Measurements from ENCODE around the gene SIX5. TPM values are rescaled to one million over a fixed set of nuclear protein-coding genes. Genes with fewer than 3 reads are reported as not detected.
"Not testable (repeated sequence)": the region's sequence is repeated elsewhere in the genome, so short reads cannot be mapped to it uniquely, and the experiment has no call there.

SIX5 gene
- total RNA-seq, 2 donors from 2014 or later, result 3.7 to 5.2 TPM

DNA sequence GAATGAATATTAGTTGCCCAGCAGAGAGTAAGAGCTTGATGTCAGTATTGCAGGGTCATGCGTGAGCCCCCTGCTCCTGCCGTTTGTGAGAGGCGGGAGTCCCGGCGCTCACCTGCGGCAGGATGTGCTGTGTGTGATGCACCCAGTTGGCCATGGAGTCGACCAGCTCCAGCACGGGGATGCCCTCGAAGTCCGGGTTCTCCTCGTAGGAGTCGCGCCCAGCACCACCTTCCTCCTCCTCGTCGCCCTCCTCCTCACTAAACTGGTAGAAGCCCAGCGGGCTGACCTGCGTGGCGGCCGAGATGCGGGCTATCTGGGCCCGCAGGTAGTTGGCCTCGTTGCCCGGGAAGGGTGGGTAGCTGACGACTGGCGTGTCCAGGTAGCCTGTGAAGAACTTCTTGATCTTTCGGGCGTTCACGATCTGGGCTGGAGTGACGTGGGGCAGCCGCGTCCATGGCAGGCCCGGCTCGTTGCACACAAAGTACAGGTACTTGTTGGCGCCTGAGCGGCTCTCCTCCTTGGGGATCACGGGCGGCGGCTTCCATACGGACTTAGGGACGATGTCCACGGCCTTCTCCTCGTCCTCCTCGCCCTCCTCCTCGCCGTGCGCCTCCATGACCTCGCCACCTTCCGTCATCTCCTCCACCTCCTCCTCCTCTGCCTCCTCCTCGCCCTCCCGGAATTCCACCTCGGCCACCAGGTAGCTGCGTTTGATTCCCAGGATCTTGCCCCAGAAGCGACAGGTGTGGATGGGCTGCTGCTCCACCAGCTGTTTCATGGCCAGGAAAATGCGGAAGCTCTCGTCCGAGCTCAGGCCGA is 35.3 kb upstream of the SIX5 start:
- Mint-ChIP-seq H3K9me3 (no peaks in the 10 kb centered on the region), H3K4me1 (ENCODE audit: low read depth) (peaks cover 2% of the 10 kb centered on the region), H3K36me3 (ENCODE audit: insufficient read depth in 2 of 2) (no peaks in the 10 kb centered on the region), H3K27ac (no peak overlapping the region), H3K4me3 (no peak overlapping the region), H3K27me3 (ENCODE audit: low read depth) (peaks cover 25% of the 10 kb centered on the region)
- no peak for ATAC-seq (replicated peaks in 1 of 2)
- DNase-seq, result no peak

DNA sequence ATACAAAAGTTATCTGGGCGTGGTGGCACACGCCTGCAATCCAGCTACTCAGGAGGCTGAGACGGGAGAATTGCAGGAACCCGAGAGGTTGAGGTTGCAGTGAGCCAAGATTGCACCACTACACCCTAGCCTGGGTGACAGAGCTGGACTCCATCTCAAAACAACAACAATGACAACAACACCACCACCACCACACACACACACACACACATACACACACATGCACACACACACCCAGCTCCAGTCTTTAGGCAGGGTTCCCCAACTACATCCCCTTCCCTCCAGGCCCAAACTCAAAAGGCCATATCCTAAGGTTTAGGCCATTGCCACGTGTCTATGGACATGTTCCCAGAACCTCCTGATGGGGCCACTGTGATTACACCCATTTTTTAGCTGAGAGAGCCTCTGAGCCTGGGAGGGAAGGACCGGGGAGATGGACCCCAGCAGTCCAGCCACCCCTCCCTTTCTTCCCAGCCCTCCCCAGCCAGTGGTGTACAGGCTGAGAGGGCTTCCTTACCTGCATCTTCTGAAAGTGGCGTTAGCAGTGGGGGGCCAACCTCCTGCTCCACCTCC is 32.6 kb upstream of the SIX5 start:
- DNase-seq, result no peak
- H3K27ac Mint-ChIP-seq, result no peak overlapping the region
- no peaks in the 10 kb centered on the region for H3K36me3 Mint-ChIP-seq (ENCODE audit: insufficient read depth in 2 of 2)
- no peak overlapping the region for H3K4me3 Mint-ChIP-seq
- H3K27me3 Mint-ChIP-seq (ENCODE audit: low read depth), result peaks cover 44% of the 10 kb centered on the region
- no peak for ATAC-seq (replicated peaks in 1 of 2)
- peaks cover 11% of the 10 kb centered on the region for H3K4me1 Mint-ChIP-seq (ENCODE audit: low read depth)
- no peaks in the 10 kb centered on the region for H3K9me3 Mint-ChIP-seq

DNA sequence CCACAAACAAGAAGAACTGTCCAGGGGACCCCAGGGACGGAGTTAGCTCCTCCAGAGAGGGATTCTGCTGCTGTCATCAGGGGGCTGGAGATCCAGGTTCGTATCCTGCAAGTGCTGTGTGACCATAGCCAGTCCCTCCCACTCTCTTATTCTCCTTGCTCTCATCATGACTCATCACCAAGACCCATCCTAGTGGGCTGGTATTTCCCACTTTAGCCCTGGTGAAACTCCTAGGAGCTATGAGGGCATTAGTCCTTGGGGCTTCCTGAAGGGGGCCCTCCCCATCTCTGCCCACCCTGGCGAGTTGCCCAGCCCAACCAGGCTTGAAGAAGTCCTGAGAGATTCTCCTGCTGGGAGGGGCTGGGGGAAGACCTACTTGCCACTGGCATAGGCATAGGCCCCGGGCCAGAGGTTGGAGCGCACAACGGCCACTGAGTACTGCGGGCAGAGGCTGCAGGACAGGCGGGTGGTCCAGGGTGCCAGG is 31.1 kb upstream of the SIX5 start:
- Mint-ChIP-seq H3K27ac (no peak overlapping the region), H3K4me3 (no peak overlapping the region), H3K36me3 (ENCODE audit: insufficient read depth in 2 of 2) (no peaks in the 10 kb centered on the region), H3K27me3 (ENCODE audit: low read depth) (peaks cover 52% of the 10 kb centered on the region), H3K9me3 (no peaks in the 10 kb centered on the region), H3K4me1 (ENCODE audit: low read depth) (peaks cover 11% of the 10 kb centered on the region)
- ATAC-seq (replicated peaks in 1 of 2) (no peak), DNase-seq (no peak)

DNA sequence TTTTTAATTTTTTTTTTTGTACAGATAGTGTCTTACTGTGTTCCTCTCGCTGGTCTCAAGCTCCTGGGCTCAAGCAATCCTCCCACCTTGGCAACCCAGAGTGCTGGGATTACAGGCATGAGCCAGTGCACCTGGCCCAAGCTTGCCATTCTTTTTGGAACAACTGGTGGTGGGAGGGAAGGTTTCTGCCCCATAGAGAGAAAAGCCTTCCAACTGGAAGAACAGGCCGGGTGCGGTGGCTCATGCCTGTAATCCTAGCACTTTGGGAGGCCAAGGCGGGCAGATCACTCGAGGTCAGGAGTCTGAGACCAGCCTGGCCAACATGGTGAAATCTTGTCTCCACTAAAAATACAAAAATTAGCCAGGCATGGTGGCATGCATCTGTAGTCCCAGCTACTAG is 30.5 kb upstream of the SIX5 start:
- not testable (repeated sequence) for H3K9me3 Mint-ChIP-seq; DNase-seq; H3K36me3 Mint-ChIP-seq (ENCODE audit: insufficient read depth in 2 of 2); ATAC-seq (replicated peaks in 1 of 2); H3K27ac Mint-ChIP-seq; H3K4me3 Mint-ChIP-seq
- H3K4me1 Mint-ChIP-seq (ENCODE audit: low read depth), result peaks cover 11% of the 10 kb centered on the region
- H3K27me3 Mint-ChIP-seq (ENCODE audit: low read depth), result peaks cover 58% of the 10 kb centered on the region

DNA sequence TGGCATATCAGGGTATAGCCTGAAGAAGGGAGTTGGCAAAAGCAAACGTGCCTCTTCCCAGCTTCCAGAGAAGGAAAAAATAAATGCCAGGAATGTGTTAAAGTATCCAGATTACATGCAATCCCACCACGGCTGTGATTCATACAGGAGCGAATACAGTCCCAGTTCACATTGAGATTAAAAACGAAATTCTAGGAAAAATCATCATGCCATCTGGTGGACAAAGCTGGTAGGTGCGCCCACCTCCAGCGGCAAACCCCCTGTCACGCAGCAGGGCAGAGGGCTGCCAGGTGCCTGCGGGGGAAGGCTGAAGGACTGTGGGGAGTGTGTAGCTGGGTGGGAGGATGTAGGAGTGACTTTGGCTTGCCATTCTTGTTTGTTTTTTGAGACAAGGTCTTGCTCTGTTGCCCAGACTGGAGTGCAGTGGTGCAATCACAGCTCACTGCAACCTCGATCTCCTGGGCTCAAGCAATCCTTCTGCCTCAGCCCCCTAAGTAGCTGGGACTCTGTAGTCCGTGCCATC is 30.0 kb upstream of the SIX5 start:
- Mint-ChIP-seq H3K4me3 (no peak overlapping the region), H3K27me3 (ENCODE audit: low read depth) (peaks cover 61% of the 10 kb centered on the region), H3K9me3 (no peaks in the 10 kb centered on the region), H3K27ac (no peak overlapping the region), H3K4me1 (ENCODE audit: low read depth) (peaks cover 12% of the 10 kb centered on the region), H3K36me3 (ENCODE audit: insufficient read depth in 2 of 2) (no peaks in the 10 kb centered on the region)
- ATAC-seq (replicated peaks in 1 of 2) (peak; percentile 75 to 82), DNase-seq (peak; percentile 60 to 61)

DNA sequence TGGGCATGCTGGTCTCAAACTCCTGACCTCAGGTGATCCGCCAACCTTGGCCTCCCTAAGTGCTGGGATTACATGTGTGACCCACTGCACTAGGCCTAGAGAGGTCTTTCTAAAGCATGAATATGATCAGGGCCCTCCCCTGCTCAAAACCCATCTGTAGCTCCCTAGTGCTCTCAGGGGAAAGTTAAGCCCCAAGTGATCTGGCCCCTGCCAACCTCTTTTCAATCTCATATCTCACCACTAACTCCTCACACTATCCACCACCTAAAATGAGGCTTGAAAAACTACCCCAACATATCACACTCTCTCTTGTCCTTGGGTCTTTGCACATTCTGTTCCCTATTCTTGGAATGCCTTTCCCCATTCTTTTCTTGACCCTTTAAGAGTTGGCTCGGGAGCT is 25.6 kb upstream of the SIX5 start:
- Mint-ChIP-seq H3K4me1 (ENCODE audit: low read depth) (peaks cover 44% of the 10 kb centered on the region), H3K27ac (no peak overlapping the region), H3K36me3 (ENCODE audit: insufficient read depth in 2 of 2) (peaks cover 3 to 7% of the 10 kb centered on the region in 2 donors), H3K27me3 (ENCODE audit: low read depth) (peaks cover 49% of the 10 kb centered on the region), H3K9me3 (no peaks in the 10 kb centered on the region), H3K4me3 (no peak overlapping the region)
- no peak for ATAC-seq (replicated peaks in 1 of 2)
- DNase-seq, result no peak

DNA sequence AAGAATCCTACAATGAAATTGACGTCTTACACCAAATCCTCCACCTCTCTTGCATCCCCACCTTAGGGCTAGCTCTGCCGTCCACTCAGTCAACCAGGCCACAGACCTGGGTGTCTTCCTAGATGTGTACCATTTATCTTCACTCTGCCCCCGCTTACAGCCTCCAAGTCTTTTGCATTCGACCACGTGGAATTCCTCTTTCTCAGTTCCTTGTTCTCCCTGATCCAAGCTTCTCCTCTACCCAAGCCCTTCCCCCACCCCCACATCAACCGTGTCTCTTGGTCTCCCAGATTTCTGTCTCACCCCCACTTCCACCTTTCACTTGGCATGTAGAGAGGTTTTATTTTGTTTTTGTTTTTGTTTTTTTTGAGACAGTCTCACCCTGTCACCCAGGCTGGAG is 24.8 kb upstream of the SIX5 start:
- peaks cover 44% of the 10 kb centered on the region for H3K27me3 Mint-ChIP-seq (ENCODE audit: low read depth)
- H3K36me3 Mint-ChIP-seq (ENCODE audit: insufficient read depth in 2 of 2), result peaks cover 9 to 14% of the 10 kb centered on the region in 2 donors
- no peak overlapping the region for H3K4me3 Mint-ChIP-seq
- no peak for ATAC-seq (replicated peaks in 1 of 2)
- no peak for DNase-seq
- H3K4me1 Mint-ChIP-seq (ENCODE audit: low read depth), result peaks cover 39% of the 10 kb centered on the region
- H3K27ac Mint-ChIP-seq, result no peak overlapping the region
- H3K9me3 Mint-ChIP-seq, result no peaks in the 10 kb centered on the region

DNA sequence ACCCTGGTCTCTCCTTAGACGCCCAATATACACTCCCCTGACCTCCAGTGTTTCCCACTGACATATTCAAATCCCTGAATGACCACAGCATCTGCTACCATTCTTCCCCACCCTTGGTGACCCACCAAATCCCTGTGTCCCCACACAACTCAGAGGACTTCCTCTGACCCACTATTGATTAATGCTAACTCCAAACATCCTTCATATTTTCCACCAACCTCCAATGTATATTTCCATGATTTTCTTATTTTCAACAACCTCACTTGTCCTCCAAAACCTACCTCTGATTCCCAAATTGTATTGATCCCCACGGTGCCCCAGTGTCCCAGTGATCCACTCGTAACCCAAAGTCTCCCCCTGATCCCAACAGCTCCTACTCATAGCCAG is 24.1 kb upstream of the SIX5 start:
- Mint-ChIP-seq H3K27me3 (ENCODE audit: low read depth) (peaks cover 36% of the 10 kb centered on the region), H3K27ac (peak overlapping the region; percentile 54), H3K9me3 (no peaks in the 10 kb centered on the region)

DNA sequence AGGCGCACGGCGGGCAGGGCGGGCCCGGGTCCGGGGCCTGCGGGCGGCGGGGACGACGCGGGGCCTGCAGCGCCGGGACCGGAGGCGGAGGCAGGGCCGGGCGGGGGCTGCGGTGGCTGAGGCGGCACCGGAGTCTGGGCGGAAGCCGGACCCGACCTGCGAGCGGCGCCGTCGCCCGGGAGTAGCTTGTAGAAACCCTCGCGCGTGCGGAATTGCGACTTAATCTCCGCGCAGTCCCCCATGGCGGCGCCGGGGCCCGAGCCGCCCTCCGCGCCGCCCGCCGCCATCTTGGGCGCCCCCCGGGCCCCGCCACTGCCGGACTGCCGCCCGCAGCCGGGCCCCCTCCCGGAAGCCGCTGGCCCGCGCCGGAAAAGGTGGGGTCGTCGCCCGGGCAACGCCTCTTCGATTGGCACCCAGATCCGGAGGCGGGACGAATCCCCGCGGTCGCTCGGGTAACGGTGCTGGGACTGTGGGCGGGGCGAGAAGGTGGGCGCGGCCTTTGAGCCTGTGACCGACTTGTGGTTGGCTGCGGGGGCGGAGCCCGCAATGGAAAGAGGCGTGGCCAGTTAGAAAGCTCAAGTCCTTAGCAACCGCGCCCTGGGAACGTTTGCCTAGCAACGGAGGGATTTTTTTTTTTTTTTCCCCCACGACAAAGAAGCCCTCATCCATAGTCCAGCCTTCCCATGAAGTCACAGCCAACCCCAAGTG is 23.6 kb upstream of the SIX5 start, which contains the start of gene DMWD:
Gene DMWD, minus strand, starts transcription at position 376 of the 708 bp plus-strand sequence. Its CDS starts 89 bp downstream, at position 287.
- Mint-ChIP-seq H3K27ac (peak within 1 kb of the TSS; percentile 54), H3K9me3 (no peaks in the 10 kb centered on the region), H3K4me1 (ENCODE audit: low read depth) (peaks cover 33% of the 10 kb centered on the region), H3K36me3 (ENCODE audit: insufficient read depth in 2 of 2) (peaks cover 13 to 26% of the 10 kb centered on the region in 2 donors), H3K4me3 (peak within 1 kb of the TSS; percentile 87 to 93), H3K27me3 (ENCODE audit: low read depth) (peaks cover 31% of the 10 kb centered on the region)
- DNase-seq (peak; percentile 100), ATAC-seq (replicated peaks in 1 of 2) (peak; percentile 95)

More for the DNA sequence above, 24.1 kb upstream of the SIX5 start:
- Mint-ChIP-seq H3K4me1 (ENCODE audit: low read depth) (peaks cover 33% of the 10 kb centered on the region), H3K4me3 (peak overlapping the region; percentile 62 to 69), H3K36me3 (ENCODE audit: insufficient read depth in 2 of 2) (peaks cover 11 to 21% of the 10 kb centered on the region in 2 donors)
- ATAC-seq (replicated peaks in 1 of 2), result no peak
- DNase-seq, result no peak

DNA sequence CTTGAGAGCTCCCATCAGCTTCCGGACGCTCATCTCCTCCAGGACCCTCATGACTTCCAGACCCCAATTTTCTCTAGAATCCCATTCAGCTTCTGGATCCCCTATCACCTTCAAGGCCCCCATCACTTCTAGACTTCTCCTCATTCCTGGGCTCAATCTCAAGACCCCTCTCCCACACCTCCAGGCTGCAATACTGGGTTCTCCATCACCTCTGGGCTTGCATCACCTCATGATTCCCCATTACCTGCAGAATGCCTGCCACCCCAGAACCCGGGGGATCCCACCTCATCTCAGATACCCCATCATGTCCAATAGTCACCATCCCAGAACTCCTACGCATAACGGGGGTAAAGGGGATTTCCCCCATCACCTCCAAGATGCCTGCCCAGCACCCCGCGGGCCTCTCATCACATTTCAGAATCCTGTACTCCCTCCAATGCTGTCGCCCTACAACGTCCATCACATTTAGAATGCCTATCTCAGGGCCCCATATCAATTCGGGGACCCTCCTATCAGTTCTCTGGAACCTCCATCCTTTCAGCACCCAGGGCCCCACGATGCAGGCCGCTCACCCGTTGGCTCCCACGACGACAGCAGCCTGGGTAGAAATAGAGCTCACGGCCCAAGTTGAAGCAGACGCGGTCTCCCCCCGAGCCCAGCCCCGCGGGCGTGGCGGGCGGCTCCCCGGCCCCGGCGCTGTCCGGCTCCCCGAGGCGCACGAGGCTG is 22.9 kb upstream of the SIX5 start:
- H3K27ac Mint-ChIP-seq, result peak overlapping the region; percentile 52
- peak in 1 of 2 donors; percentile 3 for ATAC-seq (replicated peaks in 1 of 2)

DNA sequence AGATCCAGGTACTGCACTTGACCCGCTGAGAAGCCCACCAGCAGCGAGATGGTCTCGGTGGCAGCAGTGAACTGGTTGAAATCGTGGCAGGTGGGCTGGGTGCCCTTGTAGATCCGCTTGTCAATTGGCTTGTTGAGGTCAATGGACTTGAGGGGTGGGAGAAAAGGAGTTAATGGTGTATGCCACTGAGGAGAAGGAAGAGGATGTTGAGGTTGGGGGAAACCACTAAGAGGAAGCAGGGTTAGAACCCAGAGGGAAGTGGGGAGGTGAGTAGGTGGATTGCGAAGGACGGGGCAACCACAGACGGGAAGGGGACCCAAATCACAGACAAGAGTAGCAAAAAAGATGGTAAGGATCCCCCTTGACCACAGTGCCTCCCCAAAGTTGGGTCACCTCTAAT is 21.9 kb upstream of the SIX5 start:
- Mint-ChIP-seq H3K4me1 (ENCODE audit: low read depth) (peaks cover 33% of the 10 kb centered on the region), H3K4me3 (peak overlapping the region; percentile 87 to 93), H3K27me3 (ENCODE audit: low read depth) (peaks cover 23% of the 10 kb centered on the region), H3K36me3 (ENCODE audit: insufficient read depth in 2 of 2) (peaks cover 15 to 31% of the 10 kb centered on the region in 2 donors), H3K27ac (no peak overlapping the region), H3K9me3 (no peaks in the 10 kb centered on the region)
- DNase-seq (peak; percentile 31 to 33), ATAC-seq (replicated peaks in 1 of 2) (no peak)

More for the DNA sequence above, 22.9 kb upstream of the SIX5 start:
- H3K4me1 Mint-ChIP-seq (ENCODE audit: low read depth), result peaks cover 33% of the 10 kb centered on the region
- H3K4me3 Mint-ChIP-seq, result peak overlapping the region; percentile 87 to 93
- DNase-seq, result no peak
- H3K36me3 Mint-ChIP-seq (ENCODE audit: insufficient read depth in 2 of 2), result peaks cover 13 to 29% of the 10 kb centered on the region in 2 donors
- H3K27me3 Mint-ChIP-seq (ENCODE audit: low read depth), result peaks cover 29% of the 10 kb centered on the region
- no peaks in the 10 kb centered on the region for H3K9me3 Mint-ChIP-seq

DNA sequence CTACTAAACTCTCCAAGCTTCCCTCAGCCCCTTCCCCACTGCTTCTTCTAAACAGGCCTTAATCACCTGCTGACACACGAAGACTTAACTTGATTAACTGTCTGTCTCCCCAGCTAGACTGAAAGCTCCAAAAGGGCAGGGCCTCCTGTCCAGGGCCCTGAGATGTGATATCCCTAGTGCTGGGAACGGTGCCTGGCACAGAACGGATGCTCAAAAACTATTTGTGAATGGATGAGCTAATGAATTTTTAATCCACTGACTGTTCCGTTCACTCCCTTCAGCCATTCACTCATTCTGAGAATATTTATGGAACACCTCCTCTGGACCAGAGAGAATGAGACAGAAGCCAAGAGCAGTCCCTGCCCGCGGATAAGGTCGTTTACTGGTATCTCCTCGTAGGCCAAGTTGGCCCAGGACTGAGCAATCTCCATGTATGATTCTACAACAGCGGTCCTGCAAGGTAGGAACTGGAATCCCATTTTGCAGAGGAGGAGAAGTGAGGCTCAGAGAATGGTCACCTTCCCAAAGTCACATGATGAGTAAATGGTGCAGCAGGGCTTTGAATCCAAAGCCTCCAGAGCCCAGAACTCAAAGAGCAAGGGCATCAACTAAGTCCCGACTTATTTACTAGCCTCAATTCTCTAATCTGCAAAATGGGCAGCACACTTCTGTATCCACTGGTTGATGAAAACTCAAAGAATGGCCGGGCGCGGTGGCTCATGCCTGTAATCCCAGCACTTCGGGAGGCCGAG is 20.2 kb upstream of the SIX5 start:
- ATAC-seq (replicated peaks in 1 of 2), result no peak
- no peak for DNase-seq
- H3K9me3 Mint-ChIP-seq, result no peaks in the 10 kb centered on the region
- H3K27ac Mint-ChIP-seq, result no peak overlapping the region
- no peak overlapping the region for H3K4me3 Mint-ChIP-seq
- H3K4me1 Mint-ChIP-seq (ENCODE audit: low read depth), result peaks cover 33% of the 10 kb centered on the region
- H3K36me3 Mint-ChIP-seq (ENCODE audit: insufficient read depth in 2 of 2), result peaks cover 15 to 31% of the 10 kb centered on the region in 2 donors
- H3K27me3 Mint-ChIP-seq (ENCODE audit: low read depth), result peaks cover 7% of the 10 kb centered on the region
